ENCODE measurements around the gene ITPK1. TPM values are rescaled to one million over a fixed set of nuclear protein-coding genes. Genes with fewer than 3 reads are reported as not detected.

Gene ITPK1
- total RNA-seq, 2 donors from 2014 or later: 53.8 to 85.0 TPM

GRCh38 chr14:92995620-92996019, 120.1 kb downstream of the ITPK1 start:
- no peaks in the 10 kb centered on the region for H3K27me3 ChIP-seq (replicated peaks; ENCODE audit: insufficient read depth)
- peaks cover 8% of the 10 kb centered on the region for H3K36me3 ChIP-seq
- H3K4me1 ChIP-seq (ENCODE audit: control insufficient read depth in 1 of 2, low read depth in 2 of 2): no peaks in the 10 kb centered on the region
- ATAC-seq (ENCODE audit: insufficient number of reproducible peaks, low FRiP score, low read depth) (no peak), DNase-seq (ENCODE audit: low spot score) (no peak)
- H3K9me3 ChIP-seq: no peaks in the 10 kb centered on the region
- H3K27ac ChIP-seq: no peak overlapping the region
- TF ChIP-seq CTCF (IDR thresholded peaks at IDR 0.05): no peak
- no peak overlapping the region for H3K4me3 ChIP-seq

- no peak for TF ChIP-seq CTCF (IDR thresholded peaks at IDR 0.05)
- no peaks in the 10 kb centered on the region for H3K9me3 ChIP-seq
- H3K4me3 ChIP-seq: no peak overlapping the region
- no peaks in the 10 kb centered on the region for H3K27me3 ChIP-seq (replicated peaks; ENCODE audit: insufficient read depth)
- H3K4me1 ChIP-seq (ENCODE audit: control insufficient read depth in 1 of 2, low read depth in 2 of 2): no peaks in the 10 kb centered on the region
- peaks cover 8% of the 10 kb centered on the region for H3K36me3 ChIP-seq
- no peak overlapping the region for H3K27ac ChIP-seq
- DNase-seq (ENCODE audit: low spot score): no peak
- ATAC-seq (ENCODE audit: insufficient number of reproducible peaks, low FRiP score, low read depth): no peak
Observed at GRCh38 chr14:92994942-92995341, 120.8 kb downstream of the ITPK1 start.

GRCh38 chr14:92994131-92994676, 121.5 kb downstream of the ITPK1 start:
- no peak for DNase-seq (ENCODE audit: low spot score)
- ATAC-seq (ENCODE audit: insufficient number of reproducible peaks, low FRiP score, low read depth): no peak
- Histone ChIP-seq H3K27ac (no peak overlapping the region), H3K9me3 (no peaks in the 10 kb centered on the region), H3K27me3 (replicated peaks; ENCODE audit: insufficient read depth) (no peaks in the 10 kb centered on the region), H3K4me1 (ENCODE audit: control insufficient read depth in 1 of 2, low read depth in 2 of 2) (no peaks in the 10 kb centered on the region), H3K4me3 (no peak overlapping the region), H3K36me3 (peaks cover 8% of the 10 kb centered on the region)
- TF ChIP-seq CTCF (IDR thresholded peaks at IDR 0.05): no peak

GRCh38 chr14:92993302-92993701, 122.4 kb downstream of the ITPK1 start:
- H3K9me3 ChIP-seq: no peaks in the 10 kb centered on the region
- no peak for TF ChIP-seq CTCF (IDR thresholded peaks at IDR 0.05)
- H3K27ac ChIP-seq: no peak overlapping the region
- H3K4me3 ChIP-seq: no peak overlapping the region
- DNase-seq (ENCODE audit: low spot score) (no peak), ATAC-seq (ENCODE audit: insufficient number of reproducible peaks, low FRiP score, low read depth) (no peak)
- H3K27me3 ChIP-seq (replicated peaks; ENCODE audit: insufficient read depth): no peaks in the 10 kb centered on the region
- peaks cover 8% of the 10 kb centered on the region for H3K36me3 ChIP-seq
- no peaks in the 10 kb centered on the region for H3K4me1 ChIP-seq (ENCODE audit: control insufficient read depth in 1 of 2, low read depth in 2 of 2)

- H3K27ac ChIP-seq: no peak overlapping the region
- peaks cover 8% of the 10 kb centered on the region for H3K36me3 ChIP-seq
- no peak for ATAC-seq (ENCODE audit: insufficient number of reproducible peaks, low FRiP score, low read depth)
- no peaks in the 10 kb centered on the region for H3K9me3 ChIP-seq
- TF ChIP-seq CTCF (IDR thresholded peaks at IDR 0.05): no peak
- H3K4me1 ChIP-seq (ENCODE audit: control insufficient read depth in 1 of 2, low read depth in 2 of 2): peaks cover 0 to 8% of the 10 kb centered on the region in 2 donors
- no peak for DNase-seq (ENCODE audit: low spot score)
- H3K27me3 ChIP-seq (replicated peaks; ENCODE audit: insufficient read depth): no peaks in the 10 kb centered on the region
- H3K4me3 ChIP-seq: no peak overlapping the region
Observed at GRCh38 chr14:92991536-92991935, 124.2 kb downstream of the ITPK1 start.
